HEK293 (cell line): ENCODE data around the gene HSPH1.

Source experiments
- CTCF ChIA-PET: fragments of 350-600 bp; formaldehyde crosslinking; extraction: SDS; loops from one replicate; lab custom pipeline; 2021; ENCODE audit warnings: antibody characterized with exemption; lab: Yijun Ruan, JAX
- POLR2A ChIA-PET: fragments of 300-600 bp; formaldehyde crosslinking; extraction: SDS; loops from one replicate; lab custom pipeline; 2020; ENCODE audit warnings: antibody characterized with exemption, inconsistent platforms; lab: Yijun Ruan, JAX
- H3K27ac ChIP-seq: fragments of 200-500 bp; sonication (Bioruptor generic); 2 replicates; pipeline ENCODE4 v1.5.1; 2014; ENCODE audit warnings: low read depth, low read length, control low read depth, inconsistent platforms; ENCODE audit errors: extremely low read depth
- H3K36me3 ChIP-seq, 2 experiments: fragments of 200-500 bp in 1 of 2; sonication (Bioruptor generic) in 1 of 2; 1 replicate in 1 of 2; 2 replicates in 1 of 2; pipeline ENCODE4 v1.5.1; 2014 to 2017; ENCODE audit warnings: inconsistent platforms in 2 of 2, low read length in 2 of 2; ENCODE audit not compliant: control insufficient read depth in 2 of 2, insufficient read depth in 1 of 2
- H3K4me1 ChIP-seq: fragments of 200-500 bp; sonication (Bioruptor generic); 2 replicates; pipeline ENCODE4 v1.5.1; 2014; ENCODE audit warnings: mild to moderate bottlenecking, low read length, inconsistent platforms; ENCODE audit not compliant: control insufficient read depth, insufficient read depth
- H3K4me3 ChIP-seq: 2 replicates; pipeline ENCODE4 v1.5.1; 2011; ENCODE audit warnings: low read depth, mild to moderate bottlenecking, control low read depth, low read length, moderate library complexity
- H3K9me3 ChIP-seq: fragments of 200-500 bp; sonication (Bioruptor generic); 2 replicates; pipeline ENCODE4 v1.5.1; 2014; ENCODE audit warnings: low read depth, low read length, inconsistent platforms; ENCODE audit not compliant: control insufficient read depth, insufficient read depth
- BCL11B ChIP-seq: fragments of 450-650 bp; formaldehyde crosslinking; IDR thresholded peaks from 2 replicates; pipeline ENCODE4 v1.5.1; 2016; ENCODE audit warnings: low read depth, missing biosample characterization, missing genetic modification characterization
- BCL6B ChIP-seq: fragments of 450-650 bp; formaldehyde crosslinking; IDR thresholded peaks from 2 replicates; pipeline ENCODE4 v1.5.1; 2017; ENCODE audit warnings: missing biosample characterization, missing genetic modification characterization
- GLI2 ChIP-seq: fragments of 450-650 bp; formaldehyde crosslinking; IDR thresholded peaks from 2 replicates; pipeline ENCODE4; 2017; ENCODE audit warnings: missing biosample characterization, missing genetic modification characterization, low read depth, borderline replicate concordance
- HIC1 ChIP-seq: fragments of 450-650 bp; formaldehyde crosslinking; IDR thresholded peaks from 2 replicates; pipeline ENCODE4 v1.5.1; 2016; ENCODE audit warnings: missing biosample characterization, missing genetic modification characterization
- MYNN ChIP-seq: fragments of 450-650 bp; formaldehyde crosslinking; IDR thresholded peaks from 2 replicates; pipeline ENCODE4 v1.5.1; 2016; ENCODE audit warnings: missing biosample characterization, missing genetic modification characterization, borderline replicate concordance
- OSR2 ChIP-seq: fragments of 450-650 bp; formaldehyde crosslinking; IDR thresholded peaks from 2 replicates; pipeline ENCODE4 v1.5.1; 2016; ENCODE audit warnings: missing biosample characterization, missing genetic modification characterization
- PATZ1 ChIP-seq: fragments of 450-650 bp; formaldehyde crosslinking; IDR thresholded peaks from 2 replicates; pipeline ENCODE4 v1.5.1; 2016; ENCODE audit warnings: missing biosample characterization, missing genetic modification characterization
- PRDM1 ChIP-seq: fragments of 450-650 bp; formaldehyde crosslinking; IDR thresholded peaks from 2 replicates; pipeline ENCODE4; 2016; ENCODE audit warnings: missing biosample characterization, missing genetic modification characterization
- SCRT1 ChIP-seq: fragments of 450-650 bp; formaldehyde crosslinking; IDR thresholded peaks from 2 replicates; pipeline ENCODE4 v1.5.1; 2016; ENCODE audit warnings: missing biosample characterization, missing genetic modification characterization, borderline replicate concordance
- TCF7L2 ChIP-seq: IDR thresholded peaks from 2 replicates; pipeline ENCODE4 v1.6.1; 2011; ENCODE audit warnings: low read depth, mild to moderate bottlenecking, inconsistent platforms, low read length, moderate library complexity, borderline replicate concordance
- ZBTB20 ChIP-seq: fragments of 450-650 bp; formaldehyde crosslinking; IDR thresholded peaks from 2 replicates; pipeline ENCODE4 v1.5.1; 2016; ENCODE audit warnings: missing biosample characterization, missing genetic modification characterization
- ZBTB21 ChIP-seq: fragments of 450-650 bp; formaldehyde crosslinking; IDR thresholded peaks from 2 replicates; pipeline ENCODE4 v1.5.1; 2017; ENCODE audit warnings: missing biosample characterization, missing genetic modification characterization
- ZBTB48 ChIP-seq: fragments of 450-650 bp; formaldehyde crosslinking; IDR thresholded peaks from 2 replicates; pipeline ENCODE4 v1.5.1; 2016; ENCODE audit warnings: missing biosample characterization, missing genetic modification characterization
- ZFP37 ChIP-seq: fragments of 450-650 bp; formaldehyde crosslinking; IDR thresholded peaks from 2 replicates; pipeline ENCODE4 v1.5.1; 2016; ENCODE audit warnings: missing biosample characterization, missing genetic modification characterization
- ZNF140 ChIP-seq: fragments of 450-650 bp; formaldehyde crosslinking; IDR thresholded peaks from 2 replicates; pipeline ENCODE4 v1.5.1; 2016; ENCODE audit warnings: missing biosample characterization, missing genetic modification characterization
- ZNF16 ChIP-seq: fragments of 450-650 bp; formaldehyde crosslinking; IDR thresholded peaks from 2 replicates; pipeline ENCODE4 v1.5.1; 2016; ENCODE audit warnings: low read depth, missing biosample characterization, missing genetic modification characterization
- ZNF184 ChIP-seq: fragments of 450-650 bp; IDR thresholded peaks from 2 replicates; pipeline ENCODE4 v1.5.1; 2018; ENCODE audit warnings: missing biosample characterization, mild to moderate bottlenecking, missing genetic modification characterization
- ZNF2 ChIP-seq: fragments of 450-650 bp; formaldehyde crosslinking; IDR thresholded peaks from 2 replicates; pipeline ENCODE4 v1.5.1; 2016; ENCODE audit warnings: missing biosample characterization, missing genetic modification characterization
- ZNF211 ChIP-seq: fragments of 450-650 bp; formaldehyde crosslinking; IDR thresholded peaks from 2 replicates; pipeline ENCODE4 v1.5.1; 2016; ENCODE audit warnings: low read depth, missing biosample characterization, missing genetic modification characterization
- ZNF311 ChIP-seq: fragments of 450-650 bp; formaldehyde crosslinking; IDR thresholded peaks from 2 replicates; pipeline ENCODE4 v1.5.1; 2017; ENCODE audit warnings: missing biosample characterization, missing genetic modification characterization, borderline replicate concordance
- ZNF335 ChIP-seq: fragments of 450-650 bp; formaldehyde crosslinking; conservative IDR thresholded peaks from 2 replicates; pipeline ENCODE4 v1.5.1; 2016; ENCODE audit warnings: missing biosample characterization, missing genetic modification characterization
- ZNF341 ChIP-seq: fragments of 450-650 bp; formaldehyde crosslinking; IDR thresholded peaks from 2 replicates; pipeline ENCODE4; 2016; ENCODE audit warnings: low read depth, missing biosample characterization, missing genetic modification characterization
- ZNF366 ChIP-seq: fragments of 450-650 bp; formaldehyde crosslinking; conservative IDR thresholded peaks from 2 replicates; pipeline ENCODE4 v1.5.1; 2016; ENCODE audit warnings: missing biosample characterization, missing genetic modification characterization
- ZNF473 ChIP-seq: fragments of 450-650 bp; formaldehyde crosslinking; IDR thresholded peaks from 2 replicates; pipeline ENCODE4 v1.5.1; 2017; ENCODE audit warnings: missing biosample characterization, missing genetic modification characterization
- ZNF561 ChIP-seq: fragments of 450-650 bp; IDR thresholded peaks from 2 replicates; pipeline ENCODE4 v1.5.1; 2018; ENCODE audit warnings: missing biosample characterization, missing genetic modification characterization, borderline replicate concordance
- ZNF600 ChIP-seq: fragments of 450-650 bp; formaldehyde crosslinking; IDR thresholded peaks from 2 replicates; pipeline ENCODE4 v1.5.1; 2016; ENCODE audit warnings: missing biosample characterization, missing genetic modification characterization
- ZNF621 ChIP-seq: fragments of 450-650 bp; formaldehyde crosslinking; IDR thresholded peaks from 2 replicates; pipeline ENCODE4 v1.5.1; 2017; ENCODE audit warnings: missing biosample characterization, missing genetic modification characterization
- ZNF626 ChIP-seq: fragments of 450-650 bp; sonication (Bioruptor Pico); formaldehyde crosslinking; IDR thresholded peaks from 2 replicates; pipeline ENCODE4 v1.5.1; 2018; ENCODE audit warnings: missing biosample characterization, missing genetic modification characterization, inconsistent platforms
- ZNF658 ChIP-seq: fragments of 450-650 bp; formaldehyde crosslinking; IDR thresholded peaks from 2 replicates; pipeline ENCODE4; 2016; ENCODE audit warnings: missing biosample characterization, missing genetic modification characterization
- ZNF707 ChIP-seq: fragments of 450-650 bp; formaldehyde crosslinking; IDR thresholded peaks from 2 replicates; pipeline ENCODE4 v1.5.1; 2016; ENCODE audit warnings: missing biosample characterization, missing genetic modification characterization
- ZNF747 ChIP-seq: fragments of 450-650 bp; formaldehyde crosslinking; IDR thresholded peaks from 2 replicates; pipeline ENCODE4 v1.5.1; 2016; ENCODE audit warnings: missing biosample characterization, missing genetic modification characterization
- ZNF785 ChIP-seq: fragments of 450-650 bp; formaldehyde crosslinking; IDR thresholded peaks from 2 replicates; pipeline ENCODE4 v1.5.1; 2016; ENCODE audit warnings: missing biosample characterization, missing genetic modification characterization
- ZSCAN16 ChIP-seq: fragments of 450-650 bp; formaldehyde crosslinking; IDR thresholded peaks from 2 replicates; pipeline ENCODE4 v1.5.1; 2016; ENCODE audit warnings: missing biosample characterization, missing genetic modification characterization

Gene HSPH1

GRCh38 chr13:31204592-31204991 is 42.9 kb upstream of the HSPH1 start (continued):
- TF ChIP-seq PRDM1 (0 out of 2 replicates have a peak, but pooled peaks have one; percentile 37), ZNF366 (tag by site-specific recombination) (peak; percentile 21; the same call in 1 of the 2 replicates), ZNF785 (tag by site-specific recombination) (no peak), ZNF626 (tag by site-specific recombination) (no peak), ZNF707 (tag by site-specific recombination) (no peak), ZNF211 (tag by site-specific recombination) (no peak), ZNF184 (tag by site-specific recombination) (no peak), ZNF16 (no peak), MYNN (tag by site-specific recombination) (no peak), ZNF311 (no peak), HIC1 (no peak), BCL11B (no peak), GLI2 (no peak), ZNF600 (tag by site-specific recombination) (0 out of 2 replicates have a peak, but pooled peaks have one; percentile 30), ZNF473 (tag by site-specific recombination) (no peak), OSR2 (tag by site-specific recombination) (no peak), ZFP37 (tag by site-specific recombination) (no peak), BCL6B (no peak), ZNF621 (tag by site-specific recombination) (no peak), PATZ1 (tag by site-specific recombination) (peak; percentile 56; the same call in 1 of the 2 replicates), TCF7L2 (no peak), ZBTB21 (tag by site-specific recombination) (no peak), ZSCAN16 (tag by site-specific recombination) (no peak)

- H3K27ac ChIP-seq: no peak overlapping the region
- CTCF ChIA-PET: interaction anchor here (0.6 to 3.5 kb wide), 12 partner anchors 10 to 1061 kb away, joined by 3 to 15 read pairs (median 4); no protein-coding TSS in a partner anchor
- H3K4me3 ChIP-seq: peak overlapping the region; percentile 67
Measured at GRCh38 chr13:31201341-31202031, 39.8 kb upstream of the HSPH1 start.

More at GRCh38 chr13:31201341-31202031, 39.8 kb upstream of the HSPH1 start:
- POLR2A ChIA-PET: no interaction called here
- TF ChIP-seq ZNF561 (tag by site-specific recombination) (no peak), ZNF140 (tag by site-specific recombination) (no peak), ZBTB48 (tag by site-specific recombination) (peak; percentile 78), PRDM1 (0 out of 2 replicates have a peak, but pooled peaks have one; percentile 10), ZNF341 (no peak), ZNF747 (tag by site-specific recombination) (no peak), ZBTB20 (tag by site-specific recombination) (0 out of 2 replicates have a peak, but pooled peaks have one; percentile 17), SCRT1 (no peak), ZNF658 (no peak), ZNF335 (tag by site-specific recombination) (0 out of 2 replicates have a peak, but pooled peaks have one; percentile 1), ZNF2 (tag by site-specific recombination) (no peak), ZNF366 (tag by site-specific recombination) (peak; percentile 44)
- Histone ChIP-seq H3K4me1 (peaks cover 6% of the 10 kb centered on the region), H3K9me3 (no peaks in the 10 kb centered on the region), H3K36me3 (no peaks in the 10 kb centered on the region)
